GM19023 (cell line): ENCODE results near the gene UGT1A10.
"Not testable (repeated sequence)": the region's sequence is repeated elsewhere in the genome, so short reads cannot be mapped to it uniquely, and the experiment has no call there.

ENCODE experiments used
- ATAC-seq: cut with Tn5 transposase; IDR thresholded peaks from one replicate; pipeline ENCODE4 v1.9.1; 2021; ENCODE audit warnings: mild to moderate bottlenecking, moderate library complexity; ENCODE audit not compliant: unreplicated experiment

UGT1A10 gene

GRCh38 chr2:233655043-233655442 is 18.8 kb downstream of the UGT1A10 start:
- no peak for ATAC-seq

- ATAC-seq, result not testable (repeated sequence)
Observed at GRCh38 chr2:233655943-233656342, 19.7 kb downstream of the UGT1A10 start.

- ATAC-seq, result no peak
Observed at GRCh38 chr2:233656443-233656842, 20.2 kb downstream of the UGT1A10 start.

- ATAC-seq, result no peak
Observed at GRCh38 chr2:233658610-233659009, 22.4 kb downstream of the UGT1A10 start.

GRCh38 chr2:233663911-233664310 is 27.7 kb downstream of the UGT1A10 start:
- no peak for ATAC-seq

GRCh38 chr2:233668605-233669260 is 32.5 kb downstream of the UGT1A10 start:
- no peak for ATAC-seq

GRCh38 chr2:233671290-233672161 is 35.3 kb downstream of the UGT1A10 start, which contains the start of gene UGT1A9:
Gene UGT1A9, plus strand, starts transcription at chr2:233671898. Its CDS starts 37 bp downstream, at chr2:233671935.
- ATAC-seq, result no peak

- no peak for ATAC-seq
Observed at GRCh38 chr2:233672886-233673285, 36.6 kb downstream of the UGT1A10 start.

GRCh38 chr2:233673896-233674295 is 37.6 kb downstream of the UGT1A10 start:
- no peak for ATAC-seq

- no peak for ATAC-seq
Observed at GRCh38 chr2:233674314-233674713, 38.1 kb downstream of the UGT1A10 start.

GRCh38 chr2:233674995-233675394 is 38.7 kb downstream of the UGT1A10 start:
- no peak for ATAC-seq

- ATAC-seq, result no peak
Observed at GRCh38 chr2:233676046-233676445, 39.8 kb downstream of the UGT1A10 start.

- ATAC-seq, result no peak
Observed at GRCh38 chr2:233679196-233679595, 42.9 kb downstream of the UGT1A10 start.

- no peak for ATAC-seq
Observed at GRCh38 chr2:233680361-233681045, 44.3 kb downstream of the UGT1A10 start.

GRCh38 chr2:233681521-233682099 is 45.4 kb downstream of the UGT1A10 start, which contains the start of gene UGT1A7:
Gene UGT1A7, plus strand, starts transcription at chr2:233681901. Its CDS starts 37 bp downstream, at chr2:233681938.
- no peak for ATAC-seq

- no peak for ATAC-seq
Observed at GRCh38 chr2:233684640-233685039, 48.4 kb downstream of the UGT1A10 start.

GRCh38 chr2:233686928-233687327 is 50.7 kb downstream of the UGT1A10 start:
- ATAC-seq, result no peak

GRCh38 chr2:233688341-233688740 is 52.1 kb downstream of the UGT1A10 start:
- ATAC-seq, result no peak

GRCh38 chr2:233689031-233689430 is 52.8 kb downstream of the UGT1A10 start:
- no peak for ATAC-seq

- no peak for ATAC-seq
Observed at GRCh38 chr2:233689501-233689900, 53.3 kb downstream of the UGT1A10 start.

GRCh38 chr2:233690444-233690843 is 54.2 kb downstream of the UGT1A10 start:
- ATAC-seq, result no peak
